Testis (tissue), 3 donors: ENCODE data around the gene OSM. TPM values are rescaled to one million over a fixed set of nuclear protein-coding genes. Genes with fewer than 3 reads are reported as not detected.

Experiments used
- DNase-seq: peaks from one replicate; pipeline ENCODE4 v3.0.0-alpha.2; 2019
- H3K27ac ChIP-seq, 2 donors: fragments of 200-600 bp; sonication (generic); one replicate each; pipeline ENCODE4 v1.5.1; 2019
- H3K27me3 ChIP-seq: fragments of 200-600 bp; sonication (generic); one replicate; pipeline ENCODE4 v1.5.1; 2019
- H3K36me3 ChIP-seq: fragments of 200-600 bp; sonication (generic); one replicate; pipeline ENCODE4 v1.5.1; 2017; ENCODE audit warnings: low read depth; ENCODE audit errors: missing control alignments
- H3K4me1 ChIP-seq: fragments of 200-600 bp; sonication (generic); one replicate; pipeline ENCODE4 v1.5.1; 2019
- H3K4me3 ChIP-seq, 2 donors: fragments of 200-600 bp; sonication (generic); one replicate each; pipeline ENCODE4 v1.5.1; 2017 to 2019
- H3K9me3 ChIP-seq: fragments of 200-600 bp; sonication (generic); one replicate; pipeline ENCODE4 v1.5.1; 2017
- POLR2A ChIP-seq: fragments of 450-650 bp; IDR thresholded peaks from one replicate; pipeline ENCODE4 v1.6.1; 2017; ENCODE audit warnings: antibody characterized with exemption, mild to moderate bottlenecking, moderate library complexity
- WGBS, 2 donors: methylation state at CpG; one replicate each; pipeline ENCODE4 v1.1.5; 2018; 5-methylcytosine and 5-hydroxymethylcytosine counted together
- intact Hi-C: fragments of 100-400 bp; cut with DNase I; formaldehyde crosslinking; loops from one replicate; pipeline ENCODE4 v1.15.1; 2023; ENCODE audit warnings: low total_unique reads
- polyA plus RNA-seq: library from polyadenylated mRNA; stranded (reverse); fragments of 350-450 nt; fragmentation: Illumina TruSeq; extraction: RNeasy Lipid Tissue Mini Kit (QIAGEN cat#74804); gene quantifications from one replicate; pipeline ENCODE4 v1.2.3, GENCODE V29; 2014; ENCODE audit warnings: low read depth, low replicate concordance; ENCODE audit not compliant: insufficient read depth
- total RNA-seq, 2 donors: library from RNA; depleted of rRNA; stranded (reverse); fragments of >200 nt; gene quantifications; one replicate each; pipeline ENCODE4 v1.2.3, GENCODE V29; 2016
- TF ChIP-seq, protein P1 (sequence below), 3 experiments: fragments of 450-650 bp in 2 of 3; fragments of 200-600 bp in 1 of 3; sonication (generic) in 1 of 3; IDR thresholded peaks; one replicate each; pipeline ENCODE4 v1.5.1; 2016 to 2019; ENCODE audit warnings: antibody characterized with exemption in 3 of 3, mild to moderate bottlenecking in 2 of 3, moderate library complexity in 1 of 3

Gene OSM
- total and polyA plus RNA-seq, 3 donors from 2014 or later = 0.69 to 1.6 TPM; not detected in 1

GRCh38 chr22:30247974-30248373, 18.7 kb downstream of the OSM start:
- TF ChIP-seq, protein P1, sequence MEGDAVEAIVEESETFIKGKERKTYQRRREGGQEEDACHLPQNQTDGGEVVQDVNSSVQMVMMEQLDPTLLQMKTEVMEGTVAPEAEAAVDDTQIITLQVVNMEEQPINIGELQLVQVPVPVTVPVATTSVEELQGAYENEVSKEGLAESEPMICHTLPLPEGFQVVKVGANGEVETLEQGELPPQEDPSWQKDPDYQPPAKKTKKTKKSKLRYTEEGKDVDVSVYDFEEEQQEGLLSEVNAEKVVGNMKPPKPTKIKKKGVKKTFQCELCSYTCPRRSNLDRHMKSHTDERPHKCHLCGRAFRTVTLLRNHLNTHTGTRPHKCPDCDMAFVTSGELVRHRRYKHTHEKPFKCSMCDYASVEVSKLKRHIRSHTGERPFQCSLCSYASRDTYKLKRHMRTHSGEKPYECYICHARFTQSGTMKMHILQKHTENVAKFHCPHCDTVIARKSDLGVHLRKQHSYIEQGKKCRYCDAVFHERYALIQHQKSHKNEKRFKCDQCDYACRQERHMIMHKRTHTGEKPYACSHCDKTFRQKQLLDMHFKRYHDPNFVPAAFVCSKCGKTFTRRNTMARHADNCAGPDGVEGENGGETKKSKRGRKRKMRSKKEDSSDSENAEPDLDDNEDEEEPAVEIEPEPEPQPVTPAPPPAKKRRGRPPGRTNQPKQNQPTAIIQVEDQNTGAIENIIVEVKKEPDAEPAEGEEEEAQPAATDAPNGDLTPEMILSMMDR (IDR thresholded peaks at IDR 0.05) = no peak
- no peak for TF ChIP-seq POLR2A
- H3K4me3 ChIP-seq = no peak overlapping the region
- DNase-seq = no peak
- intact Hi-C loops = no loop called here
- no peak overlapping the region for H3K27ac ChIP-seq
- H3K36me3 ChIP-seq = no peaks in the 10 kb centered on the region
- no peaks in the 10 kb centered on the region for H3K9me3 ChIP-seq
- WGBS, 2 donors = 85 to 93% methylated on average over 6 to 12 of the region's 12 CpGs
- H3K4me1 ChIP-seq = peaks cover 12% of the 10 kb centered on the region
- no peaks in the 10 kb centered on the region for H3K27me3 ChIP-seq

DNA sequence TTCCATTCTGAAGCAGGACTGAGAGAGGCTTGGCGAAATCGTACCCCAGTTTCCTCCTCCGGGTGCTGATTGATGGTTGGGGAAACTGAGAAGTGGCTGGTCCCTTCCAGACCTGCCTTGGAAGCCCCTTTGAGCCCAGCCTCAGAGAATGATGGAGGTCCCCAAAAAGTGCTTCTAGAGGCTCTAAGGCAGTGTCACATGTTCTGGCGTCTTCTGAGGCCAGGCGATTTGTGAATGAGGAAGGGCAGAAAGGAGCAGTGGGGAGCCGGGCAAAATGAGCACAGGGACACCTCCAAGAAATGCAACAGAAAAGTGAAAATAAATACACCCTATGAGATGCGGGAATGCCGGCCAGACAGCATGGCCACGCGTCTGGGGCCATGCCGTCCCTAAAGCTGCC, 19.1 kb downstream of the OSM start:
- no peak for DNase-seq
- Histone ChIP-seq H3K36me3 (no peaks in the 10 kb centered on the region), H3K27me3 (no peaks in the 10 kb centered on the region), H3K4me3 (no peak overlapping the region), H3K4me1 (peaks cover 11% of the 10 kb centered on the region), H3K9me3 (no peaks in the 10 kb centered on the region), H3K27ac (no peak overlapping the region)
- TF ChIP-seq, protein P1 (IDR thresholded peaks at IDR 0.05) = no peak
- TF ChIP-seq POLR2A = no peak
- intact Hi-C loops = no loop called here
- 88 to 89% methylated on average over 8 to 11 of the region's 11 CpGs for WGBS, 2 donors

DNA sequence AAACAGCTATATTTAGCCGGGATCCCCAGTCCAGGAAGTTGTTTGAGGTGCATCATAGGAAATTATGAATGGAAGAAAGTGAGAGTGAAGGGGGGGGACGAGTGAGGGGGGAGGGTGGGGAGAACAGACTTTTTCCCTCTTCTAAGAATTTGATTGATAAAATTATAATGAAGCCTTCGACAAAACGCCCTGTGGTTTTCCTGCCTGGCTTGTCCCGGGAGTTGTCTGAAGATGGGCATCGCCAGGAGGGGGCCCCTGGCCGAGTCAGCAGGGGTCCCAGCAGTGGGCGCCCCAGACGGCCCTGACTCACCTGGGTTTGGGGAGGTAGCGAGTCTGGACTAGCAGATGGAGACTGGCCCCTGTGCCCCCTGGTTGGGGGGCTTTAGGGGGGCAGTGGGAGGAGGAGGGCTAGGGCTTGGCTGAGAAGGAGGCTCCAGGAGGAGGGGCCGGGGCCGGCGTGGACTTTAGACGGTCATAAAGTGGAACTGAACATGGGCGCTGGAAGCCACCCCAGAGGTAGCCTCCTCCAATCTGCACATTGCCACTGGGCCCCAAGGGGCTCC, 19.8 kb downstream of the OSM start:
- TF ChIP-seq, protein P1 (IDR thresholded peaks at IDR 0.05) = no peak
- no peak for TF ChIP-seq POLR2A
- H3K36me3 ChIP-seq = no peaks in the 10 kb centered on the region
- 25 to 36% methylated on average over 15 of the region's 15 CpGs for WGBS, 2 donors
- DNase-seq = no peak
- H3K4me1 ChIP-seq = peaks cover 11% of the 10 kb centered on the region
- intact Hi-C loops = no loop called here
- no peaks in the 10 kb centered on the region for H3K9me3 ChIP-seq
- no peaks in the 10 kb centered on the region for H3K27me3 ChIP-seq
- H3K4me3 ChIP-seq = peak overlapping the region in 1 of 2 donors; percentile 56
- H3K27ac ChIP-seq = no peak overlapping the region

GRCh38 chr22:30245985-30246813, 20.5 kb downstream of the OSM start, which contains the start of gene LIF:
Gene LIF (minus strand): TSS chr22:30246759. CDS start chr22:30246695, 64 bp downstream.
- Histone ChIP-seq H3K27ac (no peak within 1 kb of the TSS), H3K4me3 (peak within 1 kb of the TSS; percentile 26 to 56), H3K9me3 (no peaks in the 10 kb centered on the region), H3K4me1 (peaks cover 11% of the 10 kb centered on the region), H3K27me3 (no peaks in the 10 kb centered on the region), H3K36me3 (no peaks in the 10 kb centered on the region)
- peak; percentile 43 for DNase-seq
- TF ChIP-seq, protein P1 (IDR thresholded peaks at IDR 0.05) = no peak
- no peak for TF ChIP-seq POLR2A
- intact Hi-C loops = no loop called here
- WGBS, 2 donors = 2% methylated on average over 44 to 64 of the region's 64 CpGs
